Ectodermal cell (in vitro differentiated cells): ENCODE data around the gene ERFL.

Experiments
- H3K27ac ChIP-seq: 2 replicates; pipeline ENCODE4 v1.7.0; 2013; ENCODE audit warnings: mild to moderate bottlenecking, low read depth, low read length; ENCODE audit not compliant: insufficient read depth, poor library complexity, severe bottlenecking
- H3K27me3 ChIP-seq: 2 replicates; pipeline ENCODE4 v1.7.0; 2013; ENCODE audit warnings: mild to moderate bottlenecking, low read length; ENCODE audit not compliant: insufficient read depth, control insufficient read depth, poor library complexity, severe bottlenecking
- H3K36me3 ChIP-seq: one replicate; pipeline ENCODE4 v1.7.0; 2013; ENCODE audit warnings: low read length; ENCODE audit not compliant: control insufficient read depth, insufficient read depth
- H3K4me1 ChIP-seq: one replicate; pipeline ENCODE4 v1.7.0; 2013; ENCODE audit warnings: low read length; ENCODE audit not compliant: control insufficient read depth, insufficient read depth
- H3K4me3 ChIP-seq: 2 replicates; pipeline ENCODE4 v1.7.0; 2013; ENCODE audit warnings: low read depth, low read length, control low read depth; ENCODE audit not compliant: insufficient read depth
- H3K9me3 ChIP-seq: 2 replicates; pipeline ENCODE4 v1.7.0; 2013; ENCODE audit warnings: mild to moderate bottlenecking, low read length, moderate library complexity; ENCODE audit not compliant: control insufficient read depth
- whole genome bisulfite sequencing, 2 experiments: methylation state at CpG; one replicate each; pipeline ENCODE4 v1.1.7; 2013; ENCODE audit warnings: missing lambda C conversion rate in 2 of 2; 5-methylcytosine and 5-hydroxymethylcytosine counted together

The ERFL gene

GRCh38 chr19:41959056-41960053, 31.1 kb upstream of the ERFL start, which contains the start of gene RABAC1:
RABAC1 (minus strand) TSS chr19:41959321; CDS start chr19:41959292, 29 bp downstream.
- WGBS, 2 experiments: 4 to 5% methylated on average over 46 of the region's 46 CpGs
- Histone ChIP-seq H3K9me3 (no peaks in the 10 kb centered on the region), H3K4me3 (peak within 1 kb of the TSS; percentile 93), H3K27ac (peak within 1 kb of the TSS; percentile 82), H3K36me3 (no peaks in the 10 kb centered on the region), H3K4me1 (peaks cover 10% of the 10 kb centered on the region), H3K27me3 (no peaks in the 10 kb centered on the region)

DNA sequence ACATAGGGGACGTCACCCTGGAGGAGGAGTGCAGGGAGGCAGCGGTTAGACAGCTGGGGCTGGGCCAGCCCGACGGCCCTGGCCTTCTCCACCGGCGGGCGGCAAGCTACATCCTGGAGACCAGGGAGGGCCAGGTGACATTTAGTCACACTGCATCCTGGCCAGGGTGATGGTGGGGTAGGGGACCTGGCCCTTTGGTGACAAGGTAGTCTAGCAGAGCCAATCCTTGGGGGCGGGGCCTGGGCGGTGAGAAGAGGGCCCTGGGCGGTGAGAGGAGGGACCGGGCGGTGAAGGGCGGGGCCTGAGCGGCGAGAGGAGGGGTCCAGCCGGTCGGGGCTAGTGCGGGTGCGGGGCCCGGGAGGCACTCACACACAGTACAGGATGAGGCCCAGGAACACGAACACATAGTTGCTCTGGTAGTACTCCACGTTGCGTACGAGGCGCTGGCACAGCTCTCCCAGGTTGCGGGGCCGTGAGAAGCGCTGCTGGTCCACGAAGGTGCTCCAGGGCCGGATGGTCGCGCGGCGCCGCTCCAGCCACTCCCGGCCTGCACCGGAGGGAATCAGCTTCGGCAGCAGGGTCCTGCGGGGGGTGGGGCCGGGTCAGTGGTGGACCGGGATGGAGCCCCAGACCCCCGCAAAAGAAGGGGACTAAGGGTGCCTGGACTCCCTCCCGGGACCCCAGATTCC, 30.3 kb upstream of the ERFL start:
- Histone ChIP-seq H3K4me1 (peaks cover 10% of the 10 kb centered on the region), H3K27ac (peak overlapping the region; percentile 82), H3K4me3 (peak overlapping the region; percentile 93), H3K36me3 (no peaks in the 10 kb centered on the region), H3K9me3 (no peaks in the 10 kb centered on the region), H3K27me3 (no peaks in the 10 kb centered on the region)
- 3% methylated on average over 43 of the region's 43 CpGs for WGBS, 2 experiments

DNA sequence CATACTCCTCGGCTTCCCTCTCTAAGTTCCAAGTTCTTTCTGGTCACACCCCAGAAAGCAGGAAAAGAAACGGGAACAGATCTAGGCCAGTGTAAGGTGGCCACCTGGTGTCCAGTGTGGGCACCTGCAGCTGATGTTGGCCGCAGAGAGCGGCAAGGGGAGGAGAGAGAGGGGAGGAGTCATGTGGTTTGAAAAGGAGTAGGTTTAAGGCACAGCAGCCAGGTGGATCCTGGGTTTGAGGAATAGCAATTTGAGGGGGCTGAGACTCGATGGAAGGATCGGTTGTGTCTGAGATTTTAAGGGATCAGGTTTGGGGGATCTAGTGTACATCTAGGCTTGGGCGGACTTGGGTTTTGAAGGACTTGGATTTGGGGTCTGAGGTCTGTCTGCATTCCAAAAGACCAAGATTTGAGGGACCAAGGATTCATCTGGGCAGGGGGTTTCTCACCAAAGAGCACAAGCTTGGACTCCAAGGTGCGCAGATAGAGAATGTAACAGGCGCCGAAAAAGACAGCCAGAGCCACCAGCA, 29.7 kb upstream of the ERFL start:
- Histone ChIP-seq H3K9me3 (no peaks in the 10 kb centered on the region), H3K36me3 (no peaks in the 10 kb centered on the region), H3K27ac (peak overlapping the region; percentile 36), H3K4me3 (peak overlapping the region; percentile 93), H3K4me1 (peaks cover 10% of the 10 kb centered on the region), H3K27me3 (no peaks in the 10 kb centered on the region)
- 15 to 18% methylated on average over 10 of the region's 10 CpGs for WGBS, 2 experiments

GRCh38 chr19:41957161-41957837, 29.1 kb upstream of the ERFL start:
- no peaks in the 10 kb centered on the region for H3K27me3 ChIP-seq
- H3K4me3 ChIP-seq: no peak overlapping the region
- peaks cover 10% of the 10 kb centered on the region for H3K4me1 ChIP-seq
- WGBS, 2 experiments: 90 to 91% methylated on average over 11 of the region's 11 CpGs
- no peak overlapping the region for H3K27ac ChIP-seq
- no peaks in the 10 kb centered on the region for H3K36me3 ChIP-seq
- H3K9me3 ChIP-seq: no peaks in the 10 kb centered on the region

- Histone ChIP-seq H3K4me3 (no peak overlapping the region), H3K27me3 (no peaks in the 10 kb centered on the region), H3K27ac (no peak overlapping the region), H3K9me3 (no peaks in the 10 kb centered on the region), H3K36me3 (no peaks in the 10 kb centered on the region), H3K4me1 (peaks cover 10% of the 10 kb centered on the region)
- 93 to 95% methylated on average over 13 of the region's 13 CpGs for WGBS, 2 experiments
Measured at GRCh38 chr19:41956621-41957020, 28.4 kb upstream of the ERFL start.

GRCh38 chr19:41955521-41955920, 27.3 kb upstream of the ERFL start:
- no peak overlapping the region for H3K27ac ChIP-seq
- H3K27me3 ChIP-seq: no peaks in the 10 kb centered on the region
- no peaks in the 10 kb centered on the region for H3K9me3 ChIP-seq
- 80 to 84% methylated on average over 7 of the region's 7 CpGs for WGBS, 2 experiments
- peaks cover 10% of the 10 kb centered on the region for H3K4me1 ChIP-seq
- no peak overlapping the region for H3K4me3 ChIP-seq
- no peaks in the 10 kb centered on the region for H3K36me3 ChIP-seq

GRCh38 chr19:41951686-41952172, 23.5 kb upstream of the ERFL start:
- Histone ChIP-seq H3K27ac (no peak overlapping the region), H3K36me3 (no peaks in the 10 kb centered on the region), H3K4me3 (no peak overlapping the region), H3K9me3 (no peaks in the 10 kb centered on the region), H3K4me1 (no peaks in the 10 kb centered on the region), H3K27me3 (peaks cover 4% of the 10 kb centered on the region)
- 8 to 10% methylated on average over 9 of the region's 12 CpGs for WGBS, 2 experiments

- no peaks in the 10 kb centered on the region for H3K36me3 ChIP-seq
- H3K4me1 ChIP-seq: no peaks in the 10 kb centered on the region
- H3K27me3 ChIP-seq: peaks cover 4% of the 10 kb centered on the region
- no peak overlapping the region for H3K27ac ChIP-seq
- 83 to 90% methylated on average over 3 of the region's 3 CpGs for whole genome bisulfite sequencing, 2 experiments
- H3K9me3 ChIP-seq: no peaks in the 10 kb centered on the region
- no peak overlapping the region for H3K4me3 ChIP-seq
Measured at GRCh38 chr19:41947091-41947490, 18.8 kb upstream of the ERFL start.

DNA sequence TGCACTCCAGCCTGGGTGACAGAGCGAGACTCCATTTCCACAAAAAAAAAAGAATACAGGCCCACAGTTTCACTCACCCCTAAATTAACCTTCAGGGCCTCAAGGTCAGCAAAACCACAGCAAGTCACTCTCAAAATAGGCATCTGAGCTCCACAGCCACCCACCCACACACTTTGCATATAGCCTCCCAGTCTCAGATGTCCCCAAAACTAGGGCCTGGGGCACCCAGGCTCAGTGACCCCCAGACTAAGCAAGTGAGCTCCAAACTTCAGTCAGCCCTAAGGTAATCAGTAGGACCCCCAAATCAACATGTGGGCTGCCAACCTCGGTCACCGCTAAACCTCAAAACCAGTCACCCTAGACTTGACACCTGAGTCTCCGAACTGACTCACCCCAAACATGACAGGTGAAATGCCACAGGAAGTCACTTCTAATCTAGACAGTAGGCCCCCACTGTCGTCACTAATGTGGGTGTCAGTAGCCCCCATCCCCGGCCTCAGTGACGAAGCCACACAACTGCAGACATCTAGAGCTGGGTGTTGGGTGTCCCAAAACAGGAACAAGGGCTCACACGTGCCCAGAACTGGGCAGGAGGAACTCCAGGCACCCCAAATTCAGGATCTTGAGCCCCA, 17.0 kb upstream of the ERFL start:
- 87 to 89% methylated on average over 8 of the region's 8 CpGs for WGBS, 2 experiments
- Histone ChIP-seq H3K4me1 (peaks cover 5% of the 10 kb centered on the region), H3K27me3 (peaks cover 20% of the 10 kb centered on the region), H3K36me3 (no peaks in the 10 kb centered on the region), H3K27ac (no peak overlapping the region), H3K9me3 (no peaks in the 10 kb centered on the region), H3K4me3 (no peak overlapping the region)
